Sigmoid colon (tissue), 7 donors: ENCODE data around the gene SLC22A4. TPM values are rescaled to one million over a fixed set of nuclear protein-coding genes. Genes with fewer than 3 reads are reported as not detected.
A peak's percentile ranks its signal among the peaks of the same experiment; 100 is the strongest.

Experiments used
- DNase-seq: peaks from one replicate; pipeline ENCODE4 v3.0.0-alpha.2; 2019
- H3K27ac ChIP-seq, 4 donors: fragments of 200-600 bp; sonication (generic); one replicate each; pipeline ENCODE4 v1.5.1; 2016 to 2019; ENCODE audit warnings: mild to moderate bottlenecking in 1 of 4
- H3K27me3 ChIP-seq, 3 donors: fragments of 200-600 bp; sonication (generic); one replicate each; pipeline ENCODE4 v1.5.1; 2019; ENCODE audit warnings: mild to moderate bottlenecking in 1 of 3
- H3K36me3 ChIP-seq, 4 donors: fragments of 200-600 bp; sonication (generic); one replicate each; pipeline ENCODE4 v1.5.1; 2016 to 2019
- H3K4me1 ChIP-seq, 4 donors: fragments of 200-600 bp; sonication (generic); one replicate each; pipeline ENCODE4 v1.5.1; 2017 to 2019
- H3K4me3 ChIP-seq, 4 donors: fragments of 200-600 bp; sonication (generic); one replicate each; pipeline ENCODE4 v1.5.1; 2017 to 2019; ENCODE audit warnings: mild to moderate bottlenecking in 2 of 4, moderate library complexity in 1 of 4
- H3K9me3 ChIP-seq, 4 donors: fragments of 200-600 bp in 3 of 4; sonication (generic) in 3 of 4; one replicate each; pipeline versions ENCODE4 v1.5.1 to v1.6.1; 2013 to 2019
- CTCF ChIP-seq, 4 experiments: fragments of 450-650 bp in 3 of 4; fragments of 200-600 bp in 1 of 4; IDR thresholded peaks; one replicate each; pipeline ENCODE4 v1.5.1; 2016 to 2019; ENCODE audit warnings: antibody characterized with exemption in 4 of 4, mild to moderate bottlenecking in 3 of 4, moderate library complexity in 2 of 4
- EP300 ChIP-seq, 4 donors: sonication (generic); formaldehyde crosslinking; IDR thresholded peaks; one replicate each; pipeline ENCODE4 v1.6.1; 2017; ENCODE audit warnings: antibody characterized with exemption in 4 of 4
- POLR2A ChIP-seq, 2 donors: fragments of 450-650 bp; IDR thresholded peaks; one replicate each; pipeline ENCODE4 v1.6.1; 2016; ENCODE audit warnings: antibody characterized with exemption in 2 of 2, mild to moderate bottlenecking in 2 of 2, moderate library complexity in 2 of 2
- POLR2AphosphoS5 ChIP-seq, 4 donors: sonication (generic); formaldehyde crosslinking; IDR thresholded peaks; one replicate each; pipeline ENCODE4 v1.6.1; 2017; ENCODE audit warnings: antibody characterized with exemption in 4 of 4
- WGBS, 2 donors: extraction: QIAGEN DNeasy Blood & Tissue Kit; methylation state at CpG; one replicate each; pipeline ENCODE4 v1.1.7; 2013; 5-methylcytosine and 5-hydroxymethylcytosine counted together
- intact Hi-C: fragments of 100-400 bp; cut with DNase I; formaldehyde crosslinking; loops from one replicate; pipeline ENCODE4 v1.15.1; 2023
- polyA plus RNA-seq, 3 donors: library from polyadenylated mRNA; stranded (reverse); fragments of 200-250 nt; gene quantifications; one replicate each; pipeline ENCODE4 v1.2.3, GENCODE V29; 2013
- total RNA-seq, 4 donors: library from RNA; depleted of rRNA; stranded (reverse); fragments of >200 nt; gene quantifications; one replicate each; pipeline ENCODE4 v1.1.0, GENCODE V29; 2016
- donor health status: healthy with polysubstance abuse.
- donor health status: Bipolar disorder and iron deficiency.
- donor health status: healthy.

SLC22A4 gene
- total and polyA plus RNA-seq, 7 donors, result 0.49 to 3.4 (median 0.83) TPM

GRCh38 chr5:132251220-132251725, 42.9 kb upstream of the SLC22A4 start:
- DNase-seq, result peak; percentile 63
- H3K4me3 ChIP-seq, result no peak overlapping the region
- no peaks in the 10 kb centered on the region for H3K9me3 ChIP-seq
- TF ChIP-seq CTCF (IDR thresholded peaks at IDR 0.05), result no peak
- intact Hi-C loops, result no loop called here
- H3K4me1 ChIP-seq, result peaks cover 0 to 14% (median 11%) of the 10 kb centered on the region in 4 donors
- WGBS, 2 donors, result 87 to 93% methylated on average over 10 of the region's 10 CpGs
- H3K27me3 ChIP-seq, result no peaks in the 10 kb centered on the region
- no peak overlapping the region for H3K27ac ChIP-seq
- no peaks in the 10 kb centered on the region for H3K36me3 ChIP-seq

GRCh38 chr5:132253008-132253441, 41.2 kb upstream of the SLC22A4 start:
- Histone ChIP-seq H3K27ac (no peak overlapping the region), H3K4me3 (no peak overlapping the region), H3K27me3 (no peaks in the 10 kb centered on the region), H3K9me3 (no peaks in the 10 kb centered on the region), H3K4me1 (peaks cover 0 to 20% (median 18%) of the 10 kb centered on the region in 4 donors), H3K36me3 (no peaks in the 10 kb centered on the region)
- peak; percentile 40 for DNase-seq
- WGBS, 2 donors, result 55 to 59% methylated on average over 4 of the region's 4 CpGs
- TF ChIP-seq POLR2A (IDR thresholded peaks at IDR 0.05) (no peak), EP300 (IDR thresholded peaks at IDR 0.05) (no peak), CTCF (IDR thresholded peaks at IDR 0.05) (no peak), POLR2AphosphoS5 (IDR thresholded peaks at IDR 0.05) (no peak)
- intact Hi-C loops, result no loop called here

- intact Hi-C loops, result no loop called here
- no peak for TF ChIP-seq CTCF (IDR thresholded peaks at IDR 0.05)
- no peak for TF ChIP-seq POLR2AphosphoS5 (IDR thresholded peaks at IDR 0.05)
- no peak for TF ChIP-seq POLR2A (IDR thresholded peaks at IDR 0.05)
- TF ChIP-seq EP300 (IDR thresholded peaks at IDR 0.05), result no peak
- 64 to 80% methylated on average over 8 of the region's 8 CpGs for WGBS, 2 donors
- Histone ChIP-seq H3K36me3 (no peaks in the 10 kb centered on the region), H3K27me3 (no peaks in the 10 kb centered on the region), H3K4me3 (no peak overlapping the region), H3K4me1 (peaks cover 0 to 25% (median 21%) of the 10 kb centered on the region in 4 donors), H3K9me3 (no peaks in the 10 kb centered on the region), H3K27ac (peak overlapping the region; percentile 30 to 99 (median 62))
- DNase-seq, result peak; percentile 68
Observed at GRCh38 chr5:132253452-132254320, 40.5 kb upstream of the SLC22A4 start.

GRCh38 chr5:132254321-132254977, 39.7 kb upstream of the SLC22A4 start:
- H3K27me3 ChIP-seq, result no peaks in the 10 kb centered on the region
- intact Hi-C loops, result no loop called here
- peaks cover 0 to 31% (median 27%) of the 10 kb centered on the region in 4 donors for H3K4me1 ChIP-seq
- no peak overlapping the region for H3K4me3 ChIP-seq
- H3K27ac ChIP-seq, result peak overlapping the region; percentile 30 to 99 (median 62)
- no peaks in the 10 kb centered on the region for H3K36me3 ChIP-seq
- no peaks in the 10 kb centered on the region for H3K9me3 ChIP-seq
- 37 to 61% methylated on average over 7 of the region's 7 CpGs for WGBS, 2 donors
- TF ChIP-seq POLR2A (IDR thresholded peaks at IDR 0.05), result no peak
- TF ChIP-seq POLR2AphosphoS5 (IDR thresholded peaks at IDR 0.05), result peak in 3 of 4 donors; percentile 14 to 39 (median 31)
- TF ChIP-seq EP300 (IDR thresholded peaks at IDR 0.05), result no peak
- TF ChIP-seq CTCF (IDR thresholded peaks at IDR 0.05), result no peak
- peak; percentile 72 for DNase-seq
